HTERT RPE-1 (cell line): ENCODE data around the gene COL4A2.
"Not testable (repeated sequence)": the region's sequence is repeated elsewhere in the genome, so short reads cannot be mapped to it uniquely, and the experiment has no call there.

Experiments
- in situ Hi-C: fragments of 300-500 bp; cut with MboI; formaldehyde crosslinking; loops from 4 replicates; pipeline ENCODE4 v1.14.3; 2020; ENCODE audit warnings: low sequenced_read_pairs

Gene COL4A2

GRCh38 chr13:110484290-110485048 is 177.4 kb downstream of the COL4A2 start:
- in situ Hi-C loops: no loop called here

- in situ Hi-C loops: no loop called here
Measured at GRCh38 chr13:110485604-110486003, 178.5 kb downstream of the COL4A2 start.

DNA sequence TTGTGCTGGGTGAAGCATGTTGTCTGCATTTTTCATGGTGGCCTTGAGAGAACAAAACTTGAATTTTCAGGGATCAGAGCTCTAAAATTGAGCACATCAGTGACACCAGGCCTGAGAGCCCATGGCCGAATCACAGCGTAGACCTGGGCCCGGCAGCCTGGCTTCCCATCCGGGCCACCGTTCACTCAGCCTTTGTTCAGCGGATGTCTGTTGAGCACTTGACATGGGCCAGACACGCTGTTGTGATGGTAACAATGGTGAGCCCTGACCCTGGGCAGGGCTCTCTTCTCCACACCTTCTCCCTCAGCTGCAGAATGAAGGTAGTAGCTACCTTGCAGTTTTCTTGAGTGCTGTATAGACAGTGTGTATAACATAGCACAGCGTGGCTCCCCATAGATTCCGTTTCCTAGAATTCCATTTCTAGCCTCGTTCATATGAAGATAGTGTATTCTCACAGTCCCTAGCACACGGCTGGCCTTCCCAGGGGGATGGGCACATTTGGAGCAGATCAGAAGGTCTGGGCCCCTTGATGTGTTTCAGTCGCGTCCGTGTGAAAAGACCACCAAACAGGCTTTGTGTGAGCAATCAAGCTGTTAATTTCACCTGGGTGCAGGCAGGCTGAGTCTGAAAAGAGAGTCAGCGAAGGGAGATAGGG is 179.1 kb downstream of the COL4A2 start:
- in situ Hi-C loops: no loop called here

DNA sequence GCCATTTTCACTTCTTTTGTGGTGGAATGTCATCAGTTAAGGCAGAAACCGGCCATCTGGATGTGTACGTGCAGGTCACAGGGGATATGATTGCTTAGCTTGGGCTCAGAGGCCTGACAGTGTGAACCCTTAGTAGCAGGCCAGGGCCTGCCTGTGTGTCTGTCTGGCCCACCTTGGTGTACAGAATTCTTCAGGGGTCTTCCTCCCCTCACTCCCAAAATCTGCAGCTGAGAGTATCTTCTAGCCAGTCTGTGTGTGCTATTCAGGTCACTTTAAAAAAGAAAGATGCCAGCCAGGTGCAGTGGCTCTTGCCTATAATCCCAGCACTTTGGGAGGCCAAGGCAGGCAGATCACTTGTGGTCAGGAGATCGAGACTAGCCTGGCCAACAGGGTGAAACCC is 179.8 kb downstream of the COL4A2 start:
- in situ Hi-C loops: not testable (repeated sequence)

- in situ Hi-C loops: no loop called here
Measured at GRCh38 chr13:110490009-110490770, 183.1 kb downstream of the COL4A2 start.

GRCh38 chr13:110491869-110492678 is 185.0 kb downstream of the COL4A2 start:
- in situ Hi-C loops: no loop called here

DNA sequence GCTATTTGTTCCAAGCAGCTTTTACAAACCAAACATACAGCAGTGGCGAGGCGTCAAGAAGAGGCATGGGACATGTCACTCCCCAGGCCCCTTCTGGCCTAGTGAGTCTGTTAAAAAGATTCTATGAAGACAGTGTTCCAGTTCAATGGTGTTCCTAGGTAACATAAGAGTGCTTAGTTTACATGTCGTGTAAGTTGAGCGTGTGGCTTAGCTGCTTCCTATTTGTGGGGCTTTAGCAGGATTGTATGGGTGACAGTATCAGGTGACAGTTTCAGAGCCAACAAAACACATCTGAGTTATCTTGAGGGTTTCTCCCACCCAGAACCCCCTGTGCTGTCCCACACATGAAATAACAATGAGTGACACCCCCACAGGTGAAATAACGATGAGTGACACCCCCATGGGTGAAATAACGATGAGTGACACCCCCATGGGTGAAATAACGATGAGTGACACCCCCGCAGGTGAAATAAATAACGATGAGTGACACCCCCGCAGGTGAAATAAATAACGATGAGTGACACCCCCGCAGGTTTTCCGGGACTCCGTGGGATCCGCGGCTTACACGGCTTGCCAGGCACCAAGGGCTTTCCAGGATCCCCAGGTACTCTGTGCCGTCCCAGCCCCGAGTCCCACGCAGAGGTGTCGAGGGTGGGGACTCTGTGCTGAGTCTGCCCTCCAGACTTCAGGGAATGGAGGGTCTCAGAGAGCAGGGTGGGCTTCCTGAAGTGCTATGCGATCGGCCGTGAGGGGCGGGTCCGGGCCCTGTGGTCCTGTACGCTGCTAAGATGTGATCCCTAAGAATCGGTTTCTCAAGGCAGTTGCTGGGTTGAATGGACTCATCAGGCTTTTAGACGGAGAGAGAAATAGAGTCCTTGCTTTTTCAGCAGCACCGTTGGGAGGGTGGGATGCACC is 185.9 kb downstream of the COL4A2 start:
- in situ Hi-C loops: no loop called here

- in situ Hi-C loops: no loop called here
Measured at GRCh38 chr13:110493613-110494012, 186.5 kb downstream of the COL4A2 start.

- in situ Hi-C loops: no loop called here
Measured at GRCh38 chr13:110495376-110495775, 188.3 kb downstream of the COL4A2 start.

DNA sequence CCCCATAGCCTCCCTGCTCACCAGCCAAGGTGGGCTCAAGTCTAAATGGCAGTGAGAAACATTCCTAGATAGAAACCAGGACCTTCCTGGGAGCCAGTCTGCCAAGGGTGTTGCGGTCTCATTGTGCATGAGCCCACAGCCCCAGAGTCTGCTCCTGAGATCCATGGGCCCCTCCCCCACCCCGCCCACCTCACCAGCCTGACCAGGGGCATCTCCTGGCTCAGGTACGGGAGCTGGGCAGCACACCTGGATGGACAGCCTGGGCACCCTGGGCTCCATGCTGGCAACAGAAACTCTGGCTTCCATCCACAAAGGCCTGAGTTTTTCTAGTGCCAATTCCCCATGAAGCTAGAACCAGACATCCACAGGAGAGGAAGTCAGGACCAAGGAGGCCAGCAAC is 188.8 kb downstream of the COL4A2 start:
- in situ Hi-C loops: no loop called here

DNA sequence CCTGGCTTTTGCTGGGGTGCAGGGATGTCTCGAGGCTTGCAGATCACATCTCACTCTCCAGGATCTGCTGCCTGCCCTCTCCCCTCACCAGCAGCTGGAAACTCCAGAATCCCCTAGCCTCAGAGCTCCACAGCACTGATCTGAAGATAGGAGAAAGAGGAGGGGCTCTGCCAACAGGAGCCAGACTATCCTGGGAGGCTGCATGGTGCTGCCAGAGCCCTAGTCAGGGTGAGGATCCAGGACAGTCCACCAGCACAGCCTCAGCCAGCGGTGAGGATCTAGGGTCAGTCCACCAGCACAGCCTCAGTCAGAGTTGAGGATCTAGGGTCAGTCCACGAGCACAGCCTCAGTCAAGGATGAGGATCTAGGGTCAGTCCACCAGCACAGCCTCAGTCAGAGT is 189.2 kb downstream of the COL4A2 start:
- in situ Hi-C loops: no loop called here

GRCh38 chr13:110497003-110497402 is 189.9 kb downstream of the COL4A2 start:
- in situ Hi-C loops: no loop called here

DNA sequence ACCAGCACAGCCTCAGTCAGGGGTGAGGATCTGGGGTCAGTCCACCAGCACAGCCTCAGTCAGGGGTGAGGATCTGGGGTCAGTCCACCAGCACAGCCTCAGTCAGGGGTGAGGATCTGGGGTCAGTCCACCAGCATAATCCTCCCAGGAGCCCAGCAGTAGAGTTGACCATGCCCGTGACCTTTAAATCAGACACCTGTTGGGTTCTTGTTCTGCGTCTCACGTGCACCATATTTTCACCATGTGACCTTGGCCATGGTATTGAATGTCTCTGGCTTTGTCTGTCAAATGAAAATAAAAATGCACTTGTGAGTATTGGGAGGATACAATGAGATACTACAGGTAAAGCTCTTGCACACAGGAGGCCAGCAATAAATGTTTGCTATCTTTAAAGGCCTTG is 190.8 kb downstream of the COL4A2 start:
- in situ Hi-C loops: not testable (repeated sequence)

DNA sequence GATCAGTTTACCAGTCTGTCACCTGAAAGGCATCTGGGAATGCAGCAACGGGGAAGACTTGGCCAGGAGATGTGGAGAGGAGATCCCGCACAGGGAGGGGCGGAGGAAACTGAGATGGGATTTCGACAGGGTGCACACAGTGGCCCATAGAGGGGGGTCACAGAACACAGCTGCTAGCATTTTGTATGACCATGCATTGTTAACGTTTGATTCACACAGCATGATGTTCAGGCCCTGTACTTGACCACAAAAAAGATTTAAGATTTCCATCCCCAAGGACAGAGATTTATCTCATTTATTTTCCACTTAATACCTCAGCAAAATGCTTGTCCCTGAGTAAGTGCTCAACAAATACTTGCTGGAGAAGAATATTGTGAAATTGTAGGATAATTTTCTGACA is 191.2 kb downstream of the COL4A2 start:
- in situ Hi-C loops: no loop called here

GRCh38 chr13:110498765-110499164 is 191.7 kb downstream of the COL4A2 start:
- in situ Hi-C loops: no loop called here

DNA sequence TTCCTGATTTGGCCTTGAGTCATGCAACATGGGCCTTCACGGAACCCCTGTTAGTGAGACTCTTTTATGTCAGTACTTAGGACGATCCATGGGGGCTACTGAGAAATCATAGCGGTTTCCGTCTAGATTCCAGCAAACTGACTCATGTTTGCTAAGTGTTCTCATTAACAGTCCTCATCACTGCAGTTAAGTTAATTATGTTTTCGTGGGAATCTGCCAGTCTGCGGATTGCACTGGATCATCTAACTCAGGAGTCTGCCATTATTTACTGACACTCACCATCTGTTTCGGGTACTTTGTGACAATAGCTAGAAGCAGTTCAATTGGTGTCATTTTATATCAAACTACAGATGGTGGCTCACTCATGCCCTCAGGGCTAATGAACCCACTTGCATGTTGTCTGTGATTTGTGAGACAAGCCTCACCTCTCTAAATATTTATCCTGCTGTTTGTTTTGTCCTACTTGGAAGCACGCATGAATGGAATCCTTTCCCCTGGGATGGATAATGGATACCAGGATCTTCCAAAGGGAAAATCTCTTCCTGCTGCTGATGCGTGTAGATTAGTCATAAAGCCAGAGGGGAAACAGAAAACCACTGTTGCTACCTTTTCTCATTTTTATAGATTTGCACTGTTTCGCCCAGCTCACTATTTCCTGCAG is 192.7 kb downstream of the COL4A2 start:
- in situ Hi-C loops: no loop called here

GRCh38 chr13:110500341-110500740 is 193.3 kb downstream of the COL4A2 start:
- in situ Hi-C loops: no loop called here

- in situ Hi-C loops: no loop called here
Measured at GRCh38 chr13:110501188-110501587, 194.1 kb downstream of the COL4A2 start.
